NCI-H226 (cell line): ENCODE results near the gene PLCB1.

ENCODE experiments used
- DNase-seq: peaks from one replicate; pipeline ENCODE4 v3.0.0-alpha.2; 2015

PLCB1 gene

DNA sequence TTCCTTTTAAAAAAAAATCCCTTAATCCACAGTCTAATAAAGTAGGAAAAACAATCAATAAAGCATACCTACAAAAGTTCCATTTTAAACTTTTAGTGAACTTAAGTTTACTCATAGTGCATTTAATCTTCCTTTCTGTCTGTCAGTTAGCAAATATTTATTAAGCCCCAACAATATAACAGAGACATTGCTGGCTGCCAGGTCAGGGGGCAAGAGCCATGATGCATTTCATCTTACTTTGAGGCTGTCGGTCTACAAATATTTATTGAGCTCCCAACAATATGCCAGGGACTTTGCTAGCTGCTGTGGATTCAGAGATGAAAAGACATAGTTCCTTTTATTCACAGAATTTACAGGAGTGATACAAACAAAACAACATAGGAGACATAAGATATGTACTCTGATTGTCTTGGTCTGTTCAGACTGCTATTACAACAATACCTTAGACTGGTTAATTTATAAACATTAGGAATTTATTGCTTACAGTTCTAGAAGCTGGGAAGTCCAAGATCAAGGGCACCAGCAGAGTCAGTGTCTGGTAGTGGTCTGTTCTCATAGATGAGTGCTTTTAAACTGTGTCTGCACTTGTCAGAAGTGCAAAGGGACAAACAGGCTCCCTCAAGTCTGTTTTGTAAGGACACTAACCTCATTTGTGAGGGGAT, 118.6 kb downstream of the PLCB1 start:
- DNase-seq, result no peak

DNA sequence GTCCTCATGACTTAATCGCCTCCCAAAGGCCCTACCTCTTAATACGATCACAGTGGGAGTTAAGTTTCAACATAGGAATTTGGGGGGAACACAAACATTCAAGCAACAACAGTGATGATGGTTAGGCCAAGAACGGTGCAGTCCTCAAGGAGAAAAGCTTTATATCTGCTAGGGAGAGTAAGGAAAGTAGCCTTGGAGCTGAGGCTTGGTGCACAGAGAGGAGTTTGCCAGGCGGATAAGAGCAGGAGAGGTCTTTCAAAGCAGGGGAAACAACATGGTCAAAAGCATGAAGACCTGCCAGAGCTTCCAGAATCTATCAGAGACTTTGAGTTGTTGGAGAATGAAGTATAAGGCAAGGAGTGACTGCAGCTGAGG, 119.1 kb downstream of the PLCB1 start:
- DNase-seq, result no peak

DNA sequence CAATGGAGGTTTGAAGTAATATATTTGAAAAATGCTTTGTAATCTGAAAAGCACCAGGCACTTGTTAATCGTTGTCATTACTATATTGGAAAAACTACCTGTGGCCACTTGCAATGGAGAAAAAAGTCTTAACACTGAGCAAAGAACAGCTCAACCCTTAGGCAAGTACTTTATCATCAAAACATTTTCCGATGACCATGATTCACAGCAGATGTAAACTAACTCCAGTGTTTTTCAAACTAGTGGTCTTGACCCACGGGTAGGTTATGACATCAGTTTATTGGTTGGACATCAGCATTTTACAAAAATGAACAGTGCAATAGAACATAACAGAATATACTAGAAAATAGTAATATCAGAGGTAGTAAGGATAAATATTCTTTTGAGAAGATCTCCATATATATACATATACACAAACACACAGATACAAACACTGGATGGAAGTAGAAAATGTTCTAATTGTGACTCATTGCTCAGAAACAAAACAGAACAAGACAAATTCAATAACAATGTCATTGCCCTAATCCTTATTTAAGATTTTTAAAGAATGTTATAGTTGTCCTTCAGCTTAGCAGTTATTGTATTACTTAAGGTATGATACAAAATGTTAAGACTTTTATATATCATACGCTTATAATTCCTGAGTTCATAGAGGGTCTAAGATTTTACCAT, 123.0 kb downstream of the PLCB1 start:
- DNase-seq, result no peak

DNA sequence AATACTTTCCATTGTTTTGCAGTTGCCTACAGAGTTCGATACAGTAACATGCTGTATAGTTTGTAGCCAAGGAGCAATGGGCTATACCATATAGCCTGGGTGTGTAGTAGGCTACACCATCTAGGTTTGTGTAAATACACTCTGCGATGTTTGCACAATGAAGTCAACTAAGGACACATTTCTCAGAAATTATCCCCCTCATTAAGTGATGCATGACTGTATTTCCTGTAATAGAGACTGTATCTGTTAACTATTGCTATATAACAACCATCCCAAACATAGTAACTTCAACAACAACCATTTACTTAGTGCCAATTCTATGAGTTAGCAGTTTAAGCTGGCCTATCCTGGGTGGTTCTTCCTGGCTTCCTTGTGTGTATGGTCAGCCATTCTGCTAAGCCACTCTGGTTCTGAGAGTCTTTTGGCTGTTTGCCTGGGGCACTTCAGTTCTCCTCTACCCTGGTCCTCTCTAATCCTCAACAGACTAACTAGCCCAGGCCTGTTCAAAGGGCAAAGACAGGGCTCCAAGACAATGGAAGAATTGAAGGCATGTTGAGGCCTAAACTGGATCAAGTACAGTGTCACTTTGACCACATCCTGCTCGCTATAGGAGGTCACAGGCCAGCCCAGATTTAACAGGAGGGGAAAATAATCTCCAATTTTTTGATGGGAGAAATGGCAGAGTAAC, 124.0 kb downstream of the PLCB1 start:
- DNase-seq, result no peak

DNA sequence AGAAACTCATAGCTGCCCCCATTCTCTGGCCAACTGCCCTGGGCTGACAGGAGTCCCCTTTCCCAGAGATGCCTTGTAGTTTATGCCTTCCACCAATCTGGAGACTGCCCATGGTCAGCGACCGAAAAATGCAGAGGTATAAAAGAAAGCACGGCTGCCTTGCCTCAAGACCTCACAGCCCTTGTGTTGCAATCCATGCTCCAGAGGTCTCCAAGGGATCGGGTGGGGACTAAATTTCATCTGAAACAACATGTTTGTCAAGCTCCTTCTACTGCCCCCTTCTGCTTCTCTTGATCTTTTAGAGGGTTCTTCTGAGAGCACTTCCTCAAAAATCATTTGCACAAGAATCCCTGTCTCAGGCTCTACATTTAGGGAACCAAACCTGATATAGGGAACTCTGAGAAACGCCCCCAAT, 128.8 kb downstream of the PLCB1 start:
- no peak for DNase-seq

DNA sequence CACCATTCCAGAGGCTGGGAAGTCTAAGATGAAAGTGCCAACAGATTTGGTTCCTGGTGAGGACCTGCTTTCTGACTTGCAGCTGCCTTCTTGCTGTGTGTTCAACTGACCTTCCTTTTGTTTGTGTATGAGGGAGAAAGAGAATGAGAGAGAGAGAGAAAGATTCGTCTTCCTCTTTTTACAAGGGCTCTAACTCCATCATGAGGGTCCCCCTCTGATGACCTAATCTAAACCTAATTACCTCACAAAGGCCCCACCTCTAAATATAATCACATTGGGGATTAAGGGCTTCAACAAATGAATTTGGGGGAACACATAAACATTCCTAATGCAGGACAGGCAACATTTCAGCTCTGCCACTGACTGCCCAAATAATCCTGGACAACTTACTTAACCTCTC, 130.7 kb downstream of the PLCB1 start:
- DNase-seq, result no peak

DNA sequence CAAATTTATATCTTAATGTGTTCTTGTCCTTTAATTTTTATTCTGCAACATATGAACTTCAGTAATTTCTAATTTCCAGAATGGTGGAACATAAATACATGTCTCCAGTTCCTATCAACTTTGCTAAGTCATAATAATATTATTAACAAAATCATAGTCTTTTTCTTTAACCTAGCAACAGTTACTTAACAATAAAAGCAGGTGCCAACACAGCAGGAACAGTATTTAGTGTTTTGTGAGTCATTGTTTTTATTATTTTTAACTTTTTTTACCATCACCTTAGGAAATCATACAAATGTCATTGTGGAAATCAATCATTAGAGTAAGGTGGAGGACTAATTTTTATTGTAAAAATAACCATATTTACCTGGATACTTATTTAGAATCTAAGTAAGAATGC, 133.5 kb downstream of the PLCB1 start:
- DNase-seq, result no peak

DNA sequence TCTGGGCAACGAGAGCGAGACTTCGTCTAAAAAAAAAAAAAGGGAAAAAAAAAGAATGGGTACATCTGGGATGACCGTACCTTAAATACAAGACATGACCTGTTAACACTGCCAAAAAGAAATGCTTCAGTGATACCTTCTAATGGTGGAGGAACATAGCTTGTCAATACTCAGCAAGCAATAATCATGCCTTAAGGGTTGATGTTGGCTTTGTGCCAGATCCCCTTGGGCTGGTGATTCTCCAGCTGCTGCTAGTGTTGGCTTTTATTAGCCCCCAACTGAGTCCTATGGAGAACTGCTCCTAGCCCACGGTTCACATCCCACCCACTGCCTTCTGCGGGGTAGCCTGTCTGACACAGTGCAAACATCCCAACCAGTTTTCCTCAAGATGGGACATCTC, 134.9 kb downstream of the PLCB1 start:
- DNase-seq, result no peak

DNA sequence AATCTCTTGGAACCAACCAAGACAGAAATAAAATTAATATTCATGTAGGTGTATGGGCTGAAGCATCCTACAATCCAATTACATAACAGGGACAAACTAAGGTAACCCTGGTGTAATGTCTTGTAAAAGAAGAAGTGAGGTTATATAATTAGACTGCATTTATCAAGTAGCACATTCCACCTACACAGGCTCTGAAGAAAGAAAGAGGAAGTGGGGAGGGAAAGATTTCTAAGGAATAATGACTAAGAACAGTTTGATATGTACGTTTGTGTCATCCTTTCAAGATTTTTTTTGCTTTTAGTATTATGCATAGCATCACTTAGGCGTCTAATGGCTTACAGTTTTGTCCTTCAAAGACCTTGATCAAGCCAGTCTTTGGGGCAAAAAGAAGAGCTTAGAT, 139.7 kb downstream of the PLCB1 start:
- DNase-seq, result no peak

DNA sequence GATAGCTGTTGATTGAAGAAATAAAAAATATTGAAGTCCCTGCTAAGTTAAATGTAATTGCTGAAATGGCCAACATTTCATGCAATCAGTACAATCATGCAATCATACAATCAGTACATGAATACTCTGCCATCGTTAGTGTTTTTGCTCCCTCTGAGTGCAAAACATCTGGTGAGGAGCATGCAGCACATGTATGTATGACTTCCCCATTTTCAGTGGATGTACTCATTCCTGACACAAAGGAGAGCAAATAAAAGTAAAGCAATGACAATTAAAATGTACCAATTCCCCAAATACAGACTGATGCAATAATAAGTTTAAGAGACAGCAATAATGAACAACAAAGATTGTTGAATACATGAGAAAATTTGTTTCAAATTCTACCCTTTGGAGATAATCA, 140.7 kb downstream of the PLCB1 start:
- DNase-seq, result no peak

DNA sequence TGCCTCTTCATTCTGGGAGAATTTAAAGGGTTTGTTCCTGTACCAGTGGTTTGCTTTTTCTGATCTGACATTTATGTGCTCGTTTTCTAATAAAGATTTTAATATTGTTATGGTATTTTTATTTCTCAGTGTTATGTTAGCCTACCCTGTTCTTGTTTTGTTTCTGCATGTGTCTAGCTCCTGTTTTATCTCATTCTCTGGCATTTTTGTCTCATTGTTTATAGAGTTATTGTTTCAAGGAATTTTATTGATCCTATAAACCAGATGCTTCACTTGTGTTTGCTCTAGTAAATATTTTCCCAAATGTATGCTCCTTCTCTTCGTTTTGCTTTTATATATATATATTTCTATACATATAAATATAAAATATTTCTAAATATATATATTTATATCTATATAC, 152.8 kb downstream of the PLCB1 start:
- DNase-seq, result no peak

DNA sequence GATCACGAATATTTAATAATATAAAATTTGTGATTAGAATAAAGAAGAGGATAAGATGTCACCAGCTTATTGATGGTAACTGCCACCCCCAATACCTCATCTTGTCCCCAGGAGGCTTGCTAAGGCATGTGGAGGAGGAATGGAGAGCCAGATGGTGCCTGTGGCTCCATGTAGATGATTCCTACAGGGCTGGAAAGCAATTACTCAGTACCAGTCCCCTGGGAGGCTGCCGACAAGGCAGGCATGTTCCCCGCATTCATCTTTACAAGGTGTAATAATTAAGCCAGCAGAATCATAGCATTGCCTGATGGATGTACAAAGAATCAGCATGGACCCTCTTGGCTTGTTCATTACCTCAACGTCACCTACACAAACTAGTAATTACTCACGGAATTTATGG, 155.3 kb downstream of the PLCB1 start:
- no peak for DNase-seq

DNA sequence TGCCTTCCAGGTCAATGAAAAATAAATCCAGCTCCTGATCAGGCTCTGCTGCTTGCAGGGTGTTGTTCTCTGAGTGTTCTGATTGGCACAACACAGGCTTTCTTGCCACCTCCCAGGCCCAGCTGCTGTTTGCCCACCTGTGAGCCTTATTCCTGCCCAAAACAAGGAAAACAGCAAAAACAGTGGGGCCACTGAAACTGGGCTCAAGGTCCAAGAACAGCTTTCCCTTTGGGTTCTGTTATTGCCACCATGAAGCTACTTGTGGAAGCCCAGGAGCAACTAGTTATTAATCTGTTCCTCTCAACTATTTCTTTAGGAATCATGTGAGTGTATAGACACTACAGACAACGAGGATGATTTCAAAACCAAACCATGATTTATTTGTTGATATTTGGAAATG, 159.1 kb downstream of the PLCB1 start:
- no peak for DNase-seq

DNA sequence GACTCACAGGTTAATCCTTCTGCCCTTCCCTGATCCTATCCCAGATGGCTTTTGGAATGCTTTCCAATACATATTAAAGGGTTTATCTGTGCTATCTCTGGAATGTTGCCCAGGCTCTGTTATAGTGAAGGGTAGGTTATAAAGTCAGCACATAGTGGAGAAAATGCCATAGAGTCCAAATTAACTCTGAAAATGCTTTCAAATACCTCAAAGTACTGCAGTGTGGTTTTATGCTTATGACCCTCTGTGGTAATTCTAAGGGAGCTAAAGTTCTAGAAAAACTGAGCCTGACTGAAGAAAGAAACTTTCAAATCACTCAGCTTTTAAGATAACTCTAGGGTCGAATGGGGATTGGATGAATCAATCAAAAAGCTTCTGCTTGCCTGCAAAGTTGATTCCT, 159.8 kb downstream of the PLCB1 start:
- DNase-seq, result no peak

DNA sequence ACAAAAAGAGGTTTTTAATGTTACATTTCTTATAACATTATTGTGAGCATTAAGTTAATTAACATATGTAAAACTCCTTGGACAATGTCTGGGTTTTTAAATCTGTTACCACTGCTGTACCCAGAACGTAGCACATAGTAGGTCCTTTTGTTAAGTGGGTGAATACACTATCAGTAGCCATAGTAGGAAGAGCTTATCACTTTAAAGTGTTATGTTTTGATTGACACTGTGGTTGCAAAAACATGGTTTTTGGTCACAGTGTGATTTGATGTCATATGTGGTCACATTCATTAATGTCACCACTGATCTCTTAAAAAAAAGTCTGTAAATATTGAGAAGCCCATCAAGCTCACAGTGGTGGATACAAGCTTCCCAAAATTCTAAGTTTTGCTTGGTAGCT, 160.7 kb downstream of the PLCB1 start:
- DNase-seq, result no peak

DNA sequence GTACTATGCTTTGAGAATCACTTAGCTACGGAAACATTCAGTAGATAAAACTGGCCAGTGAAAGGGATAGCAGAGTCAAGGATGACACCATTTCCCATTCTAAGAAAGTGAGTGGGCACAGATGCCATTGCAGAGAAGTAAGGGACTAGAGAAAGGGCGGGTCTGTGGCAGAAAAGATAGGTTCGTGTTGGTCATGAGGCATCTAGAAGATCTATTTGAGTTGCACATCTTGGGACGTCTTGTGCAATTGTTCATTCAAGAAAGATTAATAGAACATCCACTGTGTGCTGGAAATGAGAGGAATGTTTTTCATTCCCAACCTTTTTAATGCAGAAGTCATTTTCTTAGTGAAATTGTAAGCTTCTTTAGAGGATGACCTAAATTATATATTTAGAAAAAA, 161.7 kb downstream of the PLCB1 start:
- DNase-seq, result no peak

DNA sequence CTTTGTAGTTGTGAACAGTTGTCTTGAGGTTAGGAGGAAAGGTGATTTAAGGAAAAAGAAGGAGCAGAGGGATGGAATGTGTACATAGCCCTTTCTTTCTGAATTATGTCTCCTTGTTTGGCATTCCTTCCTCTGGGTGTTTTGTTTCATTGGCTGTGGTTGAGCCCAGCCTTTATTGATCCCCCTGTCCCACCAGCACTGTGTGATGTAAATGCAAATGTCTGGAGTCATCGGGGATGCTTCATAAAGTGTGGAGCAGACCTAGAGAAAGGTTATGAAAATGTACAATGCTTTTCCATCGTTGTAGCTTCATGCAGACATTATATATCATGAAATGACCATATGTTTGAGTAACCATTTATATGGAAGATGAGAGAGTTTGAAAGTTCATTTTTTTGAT, 164.5 kb downstream of the PLCB1 start:
- DNase-seq, result no peak

DNA sequence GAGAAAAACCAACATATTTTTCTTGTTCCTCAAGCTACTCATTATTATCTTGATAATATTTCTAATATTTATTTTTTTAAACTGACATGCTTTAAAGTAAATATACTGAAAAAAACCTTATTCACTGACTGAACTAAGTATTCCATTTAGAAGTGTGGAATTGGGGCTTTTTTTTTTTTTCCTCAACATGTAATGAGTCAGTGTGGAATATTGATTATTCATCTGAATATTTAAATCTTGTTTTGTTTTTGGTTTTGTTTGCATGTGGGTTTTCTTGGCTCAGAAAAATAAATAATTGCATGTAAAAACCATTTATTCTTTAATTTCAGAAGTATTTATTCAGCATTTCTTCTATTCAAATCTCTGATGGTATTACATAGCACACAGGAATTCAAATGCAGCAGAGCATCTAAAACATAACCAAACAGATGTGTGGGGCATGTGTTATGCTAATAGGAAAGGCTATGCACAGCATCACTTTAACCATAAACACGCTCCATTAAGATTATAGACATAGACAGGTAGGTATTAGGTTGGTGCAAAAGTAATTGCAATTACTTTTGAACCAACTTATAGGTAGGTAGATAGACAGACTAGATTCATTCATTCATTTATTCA, 166.5 kb downstream of the PLCB1 start:
- DNase-seq, result no peak

DNA sequence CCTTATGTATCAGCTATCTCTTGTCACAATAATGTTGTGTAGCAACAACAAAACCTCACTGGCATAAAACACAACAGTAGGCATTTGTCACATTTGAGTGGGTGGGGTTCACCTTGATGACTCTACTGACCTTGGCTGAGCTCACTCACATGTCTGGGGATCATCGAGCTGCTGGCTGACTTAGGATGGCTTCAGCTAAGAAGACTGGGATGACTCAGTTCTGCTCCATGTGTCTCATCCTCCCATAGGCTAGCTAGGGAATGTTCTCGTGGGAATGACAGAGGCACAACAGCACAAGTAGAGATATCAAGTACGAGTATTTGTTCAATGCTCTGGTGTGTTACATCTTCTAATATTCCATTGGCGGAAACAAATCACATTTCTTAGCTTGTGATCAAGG, 167.9 kb downstream of the PLCB1 start:
- no peak for DNase-seq

DNA sequence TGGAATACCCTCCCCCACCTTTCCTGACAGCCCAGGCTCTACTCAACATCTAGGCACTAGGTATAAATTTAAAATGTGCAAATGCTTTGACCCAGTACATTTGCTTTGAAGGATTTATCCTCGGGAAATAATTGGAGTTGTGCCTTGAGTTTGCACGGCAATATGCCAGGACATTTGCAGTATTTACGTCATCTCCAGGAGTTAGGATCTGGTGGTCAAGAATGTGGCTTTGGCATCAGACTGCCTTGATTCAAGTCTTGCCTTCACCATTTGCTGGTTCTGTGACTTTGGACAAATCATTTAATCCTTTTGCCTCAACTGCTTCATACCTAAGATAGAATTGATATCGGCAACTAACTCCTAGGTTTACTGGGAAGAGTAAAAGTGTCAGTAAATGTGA, 169.6 kb downstream of the PLCB1 start:
- DNase-seq, result no peak

DNA sequence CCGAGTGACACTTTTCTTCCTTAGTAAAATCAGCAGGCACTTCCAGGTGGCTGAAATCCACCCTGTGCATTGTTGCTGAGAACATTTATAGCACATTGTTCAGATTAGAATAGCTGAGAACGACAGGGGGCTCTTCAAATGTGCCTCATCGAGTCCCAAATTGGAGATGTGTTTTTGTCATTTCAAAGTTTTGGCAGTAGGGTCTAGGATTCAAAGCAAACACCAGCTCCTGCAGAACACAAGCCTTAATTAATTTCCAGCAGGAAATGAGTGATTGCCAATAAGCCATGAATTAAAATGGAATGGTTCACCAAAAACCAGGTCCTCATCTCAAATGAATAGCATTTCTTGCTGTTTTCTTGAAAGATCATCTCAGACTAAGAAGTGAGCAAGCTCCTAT, 171.6 kb downstream of the PLCB1 start:
- DNase-seq, result no peak

DNA sequence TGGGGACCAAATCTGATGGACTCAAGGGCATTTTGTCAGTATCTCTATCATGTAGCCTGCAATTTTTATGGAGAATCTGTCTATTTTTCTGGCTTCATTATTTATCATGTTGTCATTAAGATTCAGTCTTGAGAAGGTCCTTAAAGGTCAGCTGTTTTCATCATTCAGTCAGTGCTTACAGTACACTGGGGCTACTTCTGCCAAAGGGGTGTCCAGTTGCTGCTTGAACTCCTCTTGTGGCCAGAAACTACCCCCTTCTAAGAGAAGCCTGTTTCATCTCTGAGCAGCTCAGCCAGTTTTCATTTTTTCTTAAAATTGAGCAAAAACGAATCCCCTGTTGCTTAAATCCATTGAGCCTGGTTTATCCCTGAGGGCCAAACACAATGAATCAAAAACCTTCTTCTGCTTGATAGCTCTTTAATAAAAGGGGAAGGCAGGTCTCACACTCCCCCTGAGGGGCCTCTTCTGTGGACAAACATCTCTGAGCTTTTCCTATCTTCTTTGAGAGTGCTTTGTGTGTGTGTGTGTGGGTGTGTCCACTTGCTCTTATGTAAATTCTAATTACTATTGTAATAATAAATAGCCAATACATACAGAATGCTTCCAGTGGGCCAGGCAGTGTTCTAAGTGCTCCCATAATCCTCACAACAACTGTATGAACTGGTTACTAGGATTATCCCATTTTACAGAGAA, 172.2 kb downstream of the PLCB1 start:
- DNase-seq, result no peak

DNA sequence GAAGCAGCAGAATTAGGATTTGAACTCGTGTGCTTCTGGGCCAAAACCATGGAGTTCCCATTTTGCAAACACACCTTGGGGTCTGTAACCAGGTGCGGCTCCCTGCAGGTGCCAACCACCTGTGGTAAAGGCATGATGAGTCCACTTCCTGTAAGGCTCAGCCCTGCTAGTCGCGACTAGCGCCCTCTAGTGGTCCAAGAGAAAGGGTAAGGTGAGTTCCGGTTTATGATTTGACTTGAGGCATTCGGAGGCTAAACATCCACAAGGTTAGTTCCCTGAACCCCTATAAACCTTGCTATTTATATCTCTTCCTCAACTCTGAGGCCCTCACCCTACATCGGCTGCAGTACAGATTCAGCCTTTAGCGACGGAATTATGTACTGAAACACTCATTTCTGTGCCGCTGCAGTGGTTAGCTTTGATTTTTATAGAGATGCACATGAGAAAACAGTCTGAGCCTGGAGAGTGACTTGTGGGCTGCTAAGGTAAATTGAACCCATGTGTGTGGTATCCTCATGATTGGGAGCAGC, 173.4 kb downstream of the PLCB1 start:
- DNase-seq, result peak; percentile 5
